HEK293 (cell line): ENCODE results near the gene CCK.

ENCODE experiments used
- CTCF ChIA-PET: fragments of 350-600 bp; formaldehyde crosslinking; extraction: SDS; loops from one replicate; lab custom pipeline; 2021; ENCODE audit warnings: antibody characterized with exemption; lab: Yijun Ruan, JAX
- POLR2A ChIA-PET: fragments of 300-600 bp; formaldehyde crosslinking; extraction: SDS; loops from one replicate; lab custom pipeline; 2020; ENCODE audit warnings: antibody characterized with exemption, inconsistent platforms; lab: Yijun Ruan, JAX
- H3K27ac ChIP-seq: fragments of 200-500 bp; sonication (Bioruptor generic); 2 replicates; pipeline ENCODE4 v1.5.1; 2014; ENCODE audit warnings: low read depth, low read length, control low read depth, inconsistent platforms; ENCODE audit errors: extremely low read depth
- H3K36me3 ChIP-seq, 2 experiments: fragments of 200-500 bp in 1 of 2; sonication (Bioruptor generic) in 1 of 2; 1 replicate in 1 of 2; 2 replicates in 1 of 2; pipeline ENCODE4 v1.5.1; 2014 to 2017; ENCODE audit warnings: inconsistent platforms in 2 of 2, low read length in 2 of 2; ENCODE audit not compliant: control insufficient read depth in 2 of 2, insufficient read depth in 1 of 2
- H3K4me1 ChIP-seq: fragments of 200-500 bp; sonication (Bioruptor generic); 2 replicates; pipeline ENCODE4 v1.5.1; 2014; ENCODE audit warnings: mild to moderate bottlenecking, low read length, inconsistent platforms; ENCODE audit not compliant: control insufficient read depth, insufficient read depth
- H3K4me3 ChIP-seq: 2 replicates; pipeline ENCODE4 v1.5.1; 2011; ENCODE audit warnings: low read depth, mild to moderate bottlenecking, control low read depth, low read length, moderate library complexity
- H3K9me3 ChIP-seq: fragments of 200-500 bp; sonication (Bioruptor generic); 2 replicates; pipeline ENCODE4 v1.5.1; 2014; ENCODE audit warnings: low read depth, low read length, inconsistent platforms; ENCODE audit not compliant: control insufficient read depth, insufficient read depth
- GFI1B ChIP-seq: fragments of 450-650 bp; formaldehyde crosslinking; IDR thresholded peaks from 2 replicates; pipeline ENCODE4 v1.5.1; 2016; ENCODE audit warnings: missing biosample characterization, missing genetic modification characterization
- INSM2 ChIP-seq: fragments of 450-650 bp; formaldehyde crosslinking; IDR thresholded peaks from 2 replicates; pipeline ENCODE4 v1.5.1; 2016; ENCODE audit warnings: missing biosample characterization, missing genetic modification characterization
- PRDM10 ChIP-seq: fragments of 450-650 bp; formaldehyde crosslinking; IDR thresholded peaks from 2 replicates; pipeline ENCODE4 v1.5.1; 2016; ENCODE audit warnings: missing biosample characterization, missing genetic modification characterization
- RBAK ChIP-seq: fragments of 450-650 bp; formaldehyde crosslinking; IDR thresholded peaks from 2 replicates; pipeline ENCODE4 v1.5.1; 2016; ENCODE audit warnings: missing biosample characterization, missing genetic modification characterization
- WT1 ChIP-seq: fragments of 450-650 bp; formaldehyde crosslinking; IDR thresholded peaks from 2 replicates; pipeline ENCODE4 v1.5.1; 2016; ENCODE audit warnings: missing biosample characterization, missing genetic modification characterization
- ZFP41 ChIP-seq: fragments of 450-650 bp; formaldehyde crosslinking; IDR thresholded peaks from 2 replicates; pipeline ENCODE4 v1.5.1; 2016; ENCODE audit warnings: missing biosample characterization, missing genetic modification characterization, borderline replicate concordance
- ZNF140 ChIP-seq: fragments of 450-650 bp; formaldehyde crosslinking; IDR thresholded peaks from 2 replicates; pipeline ENCODE4 v1.5.1; 2016; ENCODE audit warnings: missing biosample characterization, missing genetic modification characterization
- ZNF155 ChIP-seq: fragments of 450-650 bp; formaldehyde crosslinking; IDR thresholded peaks from 2 replicates; pipeline ENCODE4 v1.5.1; 2016; ENCODE audit warnings: missing biosample characterization, missing genetic modification characterization
- ZNF426 ChIP-seq: fragments of 450-650 bp; formaldehyde crosslinking; IDR thresholded peaks from 2 replicates; pipeline ENCODE4 v1.5.1; 2017; ENCODE audit warnings: missing biosample characterization, missing genetic modification characterization, mild to moderate bottlenecking, inconsistent platforms, moderate library complexity
- ZNF510 ChIP-seq: fragments of 450-650 bp; formaldehyde crosslinking; IDR thresholded peaks from 2 replicates; pipeline ENCODE4 v1.5.1; 2018; ENCODE audit warnings: mild to moderate bottlenecking, missing genetic modification characterization, missing biosample characterization; ENCODE audit not compliant: insufficient replicate concordance
- ZNF514 ChIP-seq: fragments of 450-650 bp; formaldehyde crosslinking; IDR thresholded peaks from 2 replicates; pipeline ENCODE4 v1.5.1; 2016; ENCODE audit warnings: missing biosample characterization, missing genetic modification characterization
- ZNF518A ChIP-seq: fragments of 450-650 bp; formaldehyde crosslinking; conservative IDR thresholded peaks from 2 replicates; pipeline ENCODE4 v1.5.1; 2016; ENCODE audit warnings: low read depth, missing biosample characterization, missing genetic modification characterization
- ZSCAN5A ChIP-seq: fragments of 450-650 bp; formaldehyde crosslinking; IDR thresholded peaks from 2 replicates; pipeline ENCODE4 v1.5.1; 2016; ENCODE audit warnings: missing biosample characterization, missing genetic modification characterization

Gene CCK

GRCh38 chr3:42314411-42314810 is 48.4 kb upstream of the CCK start (continued):
- TF ChIP-seq ZNF518A (tag by site-specific recombination) (peak; percentile 55; the same call in 1 of the 2 replicates), ZNF510 (tag by site-specific recombination) (peak; percentile 41), GFI1B (tag by site-specific recombination) (no peak), INSM2 (tag by site-specific recombination) (no peak), ZNF155 (no peak)
- TF ChIP-seq, all 188 proteins: peak for 5

- Histone ChIP-seq H3K27ac (no peak overlapping the region), H3K36me3 (no peaks in the 10 kb centered on the region)
- TF ChIP-seq ZFP41 (tag by site-specific recombination): no peak
- TF ChIP-seq RBAK (tag by site-specific recombination): no peak
- no peak for TF ChIP-seq ZSCAN5A (tag by site-specific recombination)
- TF ChIP-seq ZNF514: no peak
- TF ChIP-seq ZNF426 (tag by site-specific recombination): no peak
- no peak for TF ChIP-seq PRDM10
- TF ChIP-seq WT1: no peak
- no peak for TF ChIP-seq ZNF140 (tag by site-specific recombination)
- TF ChIP-seq, all 188 proteins: peak for 0
- ChIA-PET CTCF (interaction anchor here (1.0 kb wide), 1 partner anchor 60 kb away, joined by 3 read pairs; no protein-coding TSS in a partner anchor), POLR2A (no interaction called here)
- H3K4me1 ChIP-seq: no peaks in the 10 kb centered on the region
- H3K4me3 ChIP-seq: no peak overlapping the region
- H3K9me3 ChIP-seq: no peaks in the 10 kb centered on the region
Measured at GRCh38 chr3:42308651-42309050, 42.7 kb upstream of the CCK start.
